ENCODE results near the gene CCDC85A. TPM values are rescaled to one million over a fixed set of nuclear protein-coding genes. Genes with fewer than 3 reads are reported as not detected.

Gene CCDC85A
- total RNA-seq, 1 donor from 2014 or later = 1.7 TPM

DNA sequence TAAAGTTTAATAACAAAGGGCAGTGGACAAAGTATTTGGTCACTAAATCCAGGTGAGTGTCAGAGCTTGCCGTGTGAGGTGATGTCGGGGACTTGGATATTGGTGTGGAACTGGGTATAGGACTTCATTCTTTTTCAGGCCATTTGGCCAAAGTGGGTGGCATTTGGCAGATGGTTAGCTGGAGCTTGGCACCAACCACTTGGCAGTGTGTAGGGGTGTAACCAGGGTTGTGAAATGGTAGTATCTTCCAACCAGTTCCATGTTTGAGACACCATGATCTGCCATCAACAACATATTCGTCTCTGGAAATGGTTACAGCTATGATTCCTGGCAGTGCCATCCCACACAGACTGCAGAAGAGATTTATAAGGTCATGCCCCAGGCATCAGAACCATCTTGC lies 113.9 kb downstream of the CCDC85A start:
- no peak for DNase-seq (ENCODE audit: extremely low spot score, unreplicated experiment)
- TF ChIP-seq, protein P1, sequence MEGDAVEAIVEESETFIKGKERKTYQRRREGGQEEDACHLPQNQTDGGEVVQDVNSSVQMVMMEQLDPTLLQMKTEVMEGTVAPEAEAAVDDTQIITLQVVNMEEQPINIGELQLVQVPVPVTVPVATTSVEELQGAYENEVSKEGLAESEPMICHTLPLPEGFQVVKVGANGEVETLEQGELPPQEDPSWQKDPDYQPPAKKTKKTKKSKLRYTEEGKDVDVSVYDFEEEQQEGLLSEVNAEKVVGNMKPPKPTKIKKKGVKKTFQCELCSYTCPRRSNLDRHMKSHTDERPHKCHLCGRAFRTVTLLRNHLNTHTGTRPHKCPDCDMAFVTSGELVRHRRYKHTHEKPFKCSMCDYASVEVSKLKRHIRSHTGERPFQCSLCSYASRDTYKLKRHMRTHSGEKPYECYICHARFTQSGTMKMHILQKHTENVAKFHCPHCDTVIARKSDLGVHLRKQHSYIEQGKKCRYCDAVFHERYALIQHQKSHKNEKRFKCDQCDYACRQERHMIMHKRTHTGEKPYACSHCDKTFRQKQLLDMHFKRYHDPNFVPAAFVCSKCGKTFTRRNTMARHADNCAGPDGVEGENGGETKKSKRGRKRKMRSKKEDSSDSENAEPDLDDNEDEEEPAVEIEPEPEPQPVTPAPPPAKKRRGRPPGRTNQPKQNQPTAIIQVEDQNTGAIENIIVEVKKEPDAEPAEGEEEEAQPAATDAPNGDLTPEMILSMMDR (IDR thresholded peaks at IDR 0.05) = no peak
- H3K27ac Mint-ChIP-seq (ENCODE audit: unreplicated experiment) = no peak overlapping the region
- H3K27me3 Mint-ChIP-seq (ENCODE audit: unreplicated experiment) = no peaks in the 10 kb centered on the region
- H3K4me3 Mint-ChIP-seq (ENCODE audit: unreplicated experiment) = no peak overlapping the region
- peaks cover 3% of the 10 kb centered on the region for H3K4me1 Mint-ChIP-seq (ENCODE audit: unreplicated experiment)
- H3K36me3 Mint-ChIP-seq (ENCODE audit: unreplicated experiment) = no peaks in the 10 kb centered on the region
- H3K9me3 Mint-ChIP-seq (ENCODE audit: unreplicated experiment) = no peaks in the 10 kb centered on the region

DNA sequence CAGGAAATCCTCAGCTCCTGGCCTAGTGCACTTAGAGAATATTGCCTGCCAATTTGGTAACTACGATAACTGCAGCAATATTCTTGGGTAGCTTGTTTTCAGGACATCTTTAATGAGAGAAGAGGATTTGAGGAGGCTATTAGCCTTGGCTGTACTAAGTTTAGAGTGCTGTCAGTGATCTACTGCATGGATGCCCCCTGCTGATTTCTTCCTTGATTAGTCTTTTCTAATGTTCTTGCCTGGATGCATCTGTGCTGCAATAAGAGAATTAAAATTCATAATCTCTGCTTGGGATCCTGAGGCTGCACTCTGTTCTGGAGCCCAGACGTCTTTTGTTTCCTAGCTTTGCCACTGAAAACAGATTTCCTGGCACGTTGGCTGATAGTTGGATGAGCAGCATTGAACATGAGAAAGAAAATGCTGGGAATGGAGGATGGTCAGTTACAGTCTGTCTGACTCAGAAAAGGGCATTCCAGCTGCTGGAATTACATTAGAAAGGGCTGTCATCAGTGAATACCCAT lies 115.4 kb downstream of the CCDC85A start:
- H3K27me3 Mint-ChIP-seq (ENCODE audit: unreplicated experiment) = no peaks in the 10 kb centered on the region
- no peaks in the 10 kb centered on the region for H3K36me3 Mint-ChIP-seq (ENCODE audit: unreplicated experiment)
- no peak overlapping the region for H3K4me3 Mint-ChIP-seq (ENCODE audit: unreplicated experiment)
- no peaks in the 10 kb centered on the region for H3K9me3 Mint-ChIP-seq (ENCODE audit: unreplicated experiment)
- H3K4me1 Mint-ChIP-seq (ENCODE audit: unreplicated experiment) = peaks cover 3% of the 10 kb centered on the region
- no peak for DNase-seq (ENCODE audit: extremely low spot score, unreplicated experiment)
- no peak overlapping the region for H3K27ac Mint-ChIP-seq (ENCODE audit: unreplicated experiment)
- TF ChIP-seq, protein P1 (IDR thresholded peaks at IDR 0.05) = no peak

DNA sequence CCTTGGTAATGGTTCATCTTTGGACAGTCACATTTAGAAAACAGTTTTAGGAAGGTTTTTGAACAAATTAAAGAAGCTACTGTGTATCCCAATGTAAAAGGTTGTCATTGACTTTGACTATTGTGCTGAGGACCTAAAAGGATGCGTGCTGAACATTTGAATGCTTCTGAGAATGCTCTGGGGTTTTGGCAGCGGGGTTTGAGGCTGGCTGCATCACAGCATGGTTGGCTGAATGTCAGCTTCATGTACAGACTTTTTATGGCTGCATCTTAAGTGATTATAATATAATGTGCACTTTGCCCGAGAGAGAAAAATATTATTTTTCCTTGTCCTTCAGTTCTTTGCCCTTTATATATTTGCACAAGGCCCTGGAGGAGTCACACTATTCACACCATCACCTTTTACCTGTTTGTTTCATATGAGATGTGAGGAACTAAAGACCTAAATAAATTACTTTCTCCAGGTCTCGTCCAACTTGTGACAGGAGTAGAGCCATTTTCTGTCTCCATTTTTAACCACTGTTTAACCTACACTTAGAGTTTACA lies 125.9 kb downstream of the CCDC85A start:
- TF ChIP-seq, protein P1 (IDR thresholded peaks at IDR 0.05) = no peak
- DNase-seq (ENCODE audit: extremely low spot score, unreplicated experiment) = no peak
- H3K4me1 Mint-ChIP-seq (ENCODE audit: unreplicated experiment) = peaks cover 3% of the 10 kb centered on the region
- H3K36me3 Mint-ChIP-seq (ENCODE audit: unreplicated experiment) = no peaks in the 10 kb centered on the region
- H3K27me3 Mint-ChIP-seq (ENCODE audit: unreplicated experiment) = no peaks in the 10 kb centered on the region
- no peaks in the 10 kb centered on the region for H3K9me3 Mint-ChIP-seq (ENCODE audit: unreplicated experiment)
- no peak overlapping the region for H3K4me3 Mint-ChIP-seq (ENCODE audit: unreplicated experiment)
- H3K27ac Mint-ChIP-seq (ENCODE audit: unreplicated experiment) = no peak overlapping the region

DNA sequence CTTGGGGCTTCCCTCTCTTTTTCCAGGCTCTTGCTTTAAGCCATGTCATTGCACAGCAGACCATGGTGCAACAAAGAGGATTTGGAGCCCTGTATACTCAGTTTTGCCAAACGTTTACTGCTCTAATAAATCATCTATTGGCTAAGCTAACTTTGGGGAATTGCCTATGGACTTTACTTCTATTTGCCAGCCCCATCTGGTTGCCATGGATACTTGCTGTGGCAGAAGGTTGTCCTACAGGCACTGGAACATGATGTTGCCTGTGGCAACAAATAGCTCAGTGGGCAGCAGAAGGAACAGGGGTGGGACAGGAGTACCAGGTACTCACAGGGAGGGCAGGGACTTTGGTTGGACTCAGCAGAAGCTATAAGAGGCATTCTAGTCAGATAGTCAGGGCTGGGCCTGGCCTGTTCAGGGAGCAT lies 129.7 kb downstream of the CCDC85A start:
- Mint-ChIP-seq H3K27ac (ENCODE audit: unreplicated experiment) (no peak overlapping the region), H3K36me3 (ENCODE audit: unreplicated experiment) (no peaks in the 10 kb centered on the region), H3K27me3 (ENCODE audit: unreplicated experiment) (no peaks in the 10 kb centered on the region), H3K4me1 (ENCODE audit: unreplicated experiment) (peaks cover 15% of the 10 kb centered on the region), H3K4me3 (ENCODE audit: unreplicated experiment) (no peak overlapping the region), H3K9me3 (ENCODE audit: unreplicated experiment) (no peaks in the 10 kb centered on the region)
- DNase-seq (ENCODE audit: extremely low spot score, unreplicated experiment) = no peak
- TF ChIP-seq, protein P1 (IDR thresholded peaks at IDR 0.05) = no peak

DNA sequence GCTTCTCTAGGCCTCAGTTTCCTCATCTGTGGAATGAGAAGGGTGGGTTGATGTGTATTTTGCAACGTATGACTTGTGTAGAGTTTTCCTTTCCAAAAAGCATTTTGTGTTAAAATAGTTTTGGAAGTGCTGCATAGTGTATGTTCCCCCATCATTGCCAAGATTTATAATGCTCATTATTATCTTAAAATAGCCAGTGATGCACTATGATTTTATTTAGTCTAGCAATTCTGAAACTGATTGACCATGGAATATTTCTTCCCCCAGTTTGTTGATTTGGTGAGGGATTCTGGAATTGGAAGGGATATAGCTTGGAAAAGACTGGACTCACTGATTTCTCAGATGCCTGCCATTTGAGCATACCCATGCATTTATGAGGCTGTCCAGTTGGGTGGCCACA lies 130.6 kb downstream of the CCDC85A start:
- no peaks in the 10 kb centered on the region for H3K27me3 Mint-ChIP-seq (ENCODE audit: unreplicated experiment)
- no peak overlapping the region for H3K27ac Mint-ChIP-seq (ENCODE audit: unreplicated experiment)
- no peak overlapping the region for H3K4me3 Mint-ChIP-seq (ENCODE audit: unreplicated experiment)
- TF ChIP-seq, protein P1 (IDR thresholded peaks at IDR 0.05) = no peak
- H3K4me1 Mint-ChIP-seq (ENCODE audit: unreplicated experiment) = peaks cover 15% of the 10 kb centered on the region
- no peak for DNase-seq (ENCODE audit: extremely low spot score, unreplicated experiment)
- no peaks in the 10 kb centered on the region for H3K9me3 Mint-ChIP-seq (ENCODE audit: unreplicated experiment)
- H3K36me3 Mint-ChIP-seq (ENCODE audit: unreplicated experiment) = no peaks in the 10 kb centered on the region

Data from osteocyte (in vitro differentiated cells).